ENCODE data around the gene KIF16B. TPM values are rescaled to one million over a fixed set of nuclear protein-coding genes. Genes with fewer than 3 reads are reported as not detected.

The KIF16B gene
- total RNA-seq, 1 experiment from 2014 or later, result 16.6 TPM

DNA sequence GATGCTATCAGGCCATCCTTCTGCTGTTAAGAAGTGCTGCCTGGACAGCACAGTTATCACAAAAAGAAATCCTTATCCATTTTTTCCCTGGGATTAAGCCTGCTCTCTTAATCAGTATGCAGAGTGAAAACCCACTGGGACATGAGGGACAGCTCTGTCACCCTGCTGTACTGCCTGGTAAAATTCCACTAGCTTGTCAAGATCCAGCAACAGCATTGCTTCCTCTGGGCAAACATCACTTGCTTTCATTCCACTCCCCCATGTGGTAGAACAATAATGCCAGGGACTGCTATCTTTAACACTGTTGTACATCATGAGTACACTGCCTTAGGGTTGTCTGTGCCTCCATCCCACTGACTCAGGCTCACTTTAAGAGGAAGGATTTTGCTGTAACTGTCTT lies 331.3 kb downstream of the KIF16B start:
- in situ Hi-C loops (cut with HindIII; ENCODE audit: low pct_unique_long_range_greater_than_20kb, low sequenced_read_pairs) (no loop called here), intact Hi-C loops (cut with micrococcal nuclease; ENCODE audit: unreplicated experiment) (no loop called here)
- ATAC-seq, result no peak
- no peak overlapping the region for H3K4me3 ChIP-seq (ENCODE audit: low read depth in 2 of 2, low read length in 2 of 2)
- POLR2A ChIA-PET, result interaction anchor here (0.7 kb wide), 1 partner anchor 206 kb away, joined by 3 read pairs; no protein-coding TSS in a partner anchor
- H3K9me3 ChIP-seq (ENCODE audit: control insufficient read depth, insufficient read depth, low read depth, low read length), result no peaks in the 10 kb centered on the region; the same call in 1 of the 2 replicates
- DNase-seq (ENCODE audit: low read depth, low spot score), result peak; percentile 17
- TF ChIP-seq SIN3A (IDR thresholded peaks at IDR 0.05; ENCODE audit: borderline replicate concordance, insufficient read depth, low read depth, low read length) (no peak), TCF7L2 (IDR thresholded peaks at IDR 0.05; ENCODE audit: low read depth, low read length) (no peak), POLR2AphosphoS5 (IDR thresholded peaks at IDR 0.05; ENCODE audit: low read depth, low read length) (no peak)
- TF ChIP-seq, protein P1, sequence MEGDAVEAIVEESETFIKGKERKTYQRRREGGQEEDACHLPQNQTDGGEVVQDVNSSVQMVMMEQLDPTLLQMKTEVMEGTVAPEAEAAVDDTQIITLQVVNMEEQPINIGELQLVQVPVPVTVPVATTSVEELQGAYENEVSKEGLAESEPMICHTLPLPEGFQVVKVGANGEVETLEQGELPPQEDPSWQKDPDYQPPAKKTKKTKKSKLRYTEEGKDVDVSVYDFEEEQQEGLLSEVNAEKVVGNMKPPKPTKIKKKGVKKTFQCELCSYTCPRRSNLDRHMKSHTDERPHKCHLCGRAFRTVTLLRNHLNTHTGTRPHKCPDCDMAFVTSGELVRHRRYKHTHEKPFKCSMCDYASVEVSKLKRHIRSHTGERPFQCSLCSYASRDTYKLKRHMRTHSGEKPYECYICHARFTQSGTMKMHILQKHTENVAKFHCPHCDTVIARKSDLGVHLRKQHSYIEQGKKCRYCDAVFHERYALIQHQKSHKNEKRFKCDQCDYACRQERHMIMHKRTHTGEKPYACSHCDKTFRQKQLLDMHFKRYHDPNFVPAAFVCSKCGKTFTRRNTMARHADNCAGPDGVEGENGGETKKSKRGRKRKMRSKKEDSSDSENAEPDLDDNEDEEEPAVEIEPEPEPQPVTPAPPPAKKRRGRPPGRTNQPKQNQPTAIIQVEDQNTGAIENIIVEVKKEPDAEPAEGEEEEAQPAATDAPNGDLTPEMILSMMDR (IDR thresholded peaks at IDR 0.05), result peak; percentile 37
- no peaks in the 10 kb centered on the region; the same call in 1 of the 2 replicates for H3K27me3 ChIP-seq (ENCODE audit: control insufficient read depth, insufficient read depth, low read length)
- H3K27ac ChIP-seq (ENCODE audit: low read length), result no peak overlapping the region
- H3K36me3 ChIP-seq (ENCODE audit: control insufficient read depth, insufficient read depth, low read length), result no peaks in the 10 kb centered on the region
- H3K4me1 ChIP-seq (ENCODE audit: control insufficient read depth, insufficient read depth, low read length), result no peaks in the 10 kb centered on the region
- no TSS peak for BruUV-seq (replicated peaks)
- CTCF ChIA-PET, result no interaction called here

DNA sequence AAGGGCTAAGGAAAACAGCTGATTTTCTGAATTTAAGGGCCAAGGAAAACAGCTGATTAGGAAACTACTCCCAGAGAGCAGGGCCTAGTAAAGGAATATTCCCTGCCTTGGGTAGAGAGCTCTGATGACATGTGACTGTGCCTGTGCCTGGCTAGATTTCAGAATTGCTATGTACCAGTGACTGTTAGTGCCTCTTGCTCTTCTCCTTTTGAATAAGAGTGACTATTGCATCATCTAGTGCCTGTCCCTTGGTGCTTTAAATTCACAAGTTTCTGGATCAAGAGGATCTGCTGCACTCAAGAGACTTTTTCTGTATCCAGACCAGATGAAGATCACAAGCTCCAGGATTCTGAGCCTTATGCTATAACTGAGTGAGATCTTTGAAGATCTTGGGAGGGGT lies 332.9 kb downstream of the KIF16B start:
- TF ChIP-seq TCF7L2 (IDR thresholded peaks at IDR 0.05; ENCODE audit: low read depth, low read length) (no peak), SIN3A (IDR thresholded peaks at IDR 0.05; ENCODE audit: borderline replicate concordance, insufficient read depth, low read depth, low read length) (no peak), POLR2AphosphoS5 (IDR thresholded peaks at IDR 0.05; ENCODE audit: low read depth, low read length) (no peak)
- TF ChIP-seq, protein P1 (IDR thresholded peaks at IDR 0.05), result no peak
- TF ChIP-seq, protein P2, sequence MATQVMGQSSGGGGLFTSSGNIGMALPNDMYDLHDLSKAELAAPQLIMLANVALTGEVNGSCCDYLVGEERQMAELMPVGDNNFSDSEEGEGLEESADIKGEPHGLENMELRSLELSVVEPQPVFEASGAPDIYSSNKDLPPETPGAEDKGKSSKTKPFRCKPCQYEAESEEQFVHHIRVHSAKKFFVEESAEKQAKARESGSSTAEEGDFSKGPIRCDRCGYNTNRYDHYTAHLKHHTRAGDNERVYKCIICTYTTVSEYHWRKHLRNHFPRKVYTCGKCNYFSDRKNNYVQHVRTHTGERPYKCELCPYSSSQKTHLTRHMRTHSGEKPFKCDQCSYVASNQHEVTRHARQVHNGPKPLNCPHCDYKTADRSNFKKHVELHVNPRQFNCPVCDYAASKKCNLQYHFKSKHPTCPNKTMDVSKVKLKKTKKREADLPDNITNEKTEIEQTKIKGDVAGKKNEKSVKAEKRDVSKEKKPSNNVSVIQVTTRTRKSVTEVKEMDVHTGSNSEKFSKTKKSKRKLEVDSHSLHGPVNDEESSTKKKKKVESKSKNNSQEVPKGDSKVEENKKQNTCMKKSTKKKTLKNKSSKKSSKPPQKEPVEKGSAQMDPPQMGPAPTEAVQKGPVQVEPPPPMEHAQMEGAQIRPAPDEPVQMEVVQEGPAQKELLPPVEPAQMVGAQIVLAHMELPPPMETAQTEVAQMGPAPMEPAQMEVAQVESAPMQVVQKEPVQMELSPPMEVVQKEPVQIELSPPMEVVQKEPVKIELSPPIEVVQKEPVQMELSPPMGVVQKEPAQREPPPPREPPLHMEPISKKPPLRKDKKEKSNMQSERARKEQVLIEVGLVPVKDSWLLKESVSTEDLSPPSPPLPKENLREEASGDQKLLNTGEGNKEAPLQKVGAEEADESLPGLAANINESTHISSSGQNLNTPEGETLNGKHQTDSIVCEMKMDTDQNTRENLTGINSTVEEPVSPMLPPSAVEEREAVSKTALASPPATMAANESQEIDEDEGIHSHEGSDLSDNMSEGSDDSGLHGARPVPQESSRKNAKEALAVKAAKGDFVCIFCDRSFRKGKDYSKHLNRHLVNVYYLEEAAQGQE (IDR thresholded peaks at IDR 0.05; ENCODE audit: insufficient read depth in 1 of 2, low read depth in 2 of 2, low read length in 1 of 2), result no peak
- ATAC-seq (no peak), DNase-seq (ENCODE audit: low read depth, low spot score) (no peak)
- Histone ChIP-seq H3K9me3 (ENCODE audit: control insufficient read depth, insufficient read depth, low read depth, low read length) (no peaks in the 10 kb centered on the region; the same call in 1 of the 2 replicates), H3K4me1 (ENCODE audit: control insufficient read depth, insufficient read depth, low read length) (no peaks in the 10 kb centered on the region), H3K4me3 (ENCODE audit: low read depth in 2 of 2, low read length in 2 of 2) (no peak overlapping the region), H3K27ac (ENCODE audit: low read length) (no peak overlapping the region), H3K27me3 (ENCODE audit: control insufficient read depth, insufficient read depth, low read length) (no peaks in the 10 kb centered on the region), H3K36me3 (ENCODE audit: control insufficient read depth, insufficient read depth, low read length) (no peaks in the 10 kb centered on the region)
- CTCF ChIA-PET, result no interaction called here
- BruUV-seq (replicated peaks), result no TSS peak
- intact Hi-C loops (cut with micrococcal nuclease; ENCODE audit: unreplicated experiment), result no loop called here
- in situ Hi-C loops (cut with HindIII; ENCODE audit: low pct_unique_long_range_greater_than_20kb, low sequenced_read_pairs), result no loop called here
- POLR2A ChIA-PET, result no interaction called here
